HG03342 (cell line): ENCODE measurements around the gene STUM.
"Not testable (repeated sequence)": the region's sequence is repeated elsewhere in the genome, so short reads cannot be mapped to it uniquely, and the experiment has no call there.

Source experiments
- ATAC-seq: cut with Tn5 transposase; IDR thresholded peaks from one replicate; pipeline ENCODE4 v1.9.1; 2021; ENCODE audit warnings: mild to moderate bottlenecking, moderate library complexity; ENCODE audit not compliant: unreplicated experiment

Gene STUM, protein sequence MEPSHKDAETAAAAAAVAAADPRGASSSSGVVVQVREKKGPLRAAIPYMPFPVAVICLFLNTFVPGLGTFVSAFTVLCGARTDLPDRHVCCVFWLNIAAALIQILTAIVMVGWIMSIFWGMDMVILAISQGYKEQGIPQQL

GRCh38 chr1:226548256-226549093, at the start of gene STUM:
Gene STUM, plus strand, starts transcription at chr1:226548764. Its CDS starts 141 bp downstream, at chr1:226548905.
- no peak for ATAC-seq

DNA sequence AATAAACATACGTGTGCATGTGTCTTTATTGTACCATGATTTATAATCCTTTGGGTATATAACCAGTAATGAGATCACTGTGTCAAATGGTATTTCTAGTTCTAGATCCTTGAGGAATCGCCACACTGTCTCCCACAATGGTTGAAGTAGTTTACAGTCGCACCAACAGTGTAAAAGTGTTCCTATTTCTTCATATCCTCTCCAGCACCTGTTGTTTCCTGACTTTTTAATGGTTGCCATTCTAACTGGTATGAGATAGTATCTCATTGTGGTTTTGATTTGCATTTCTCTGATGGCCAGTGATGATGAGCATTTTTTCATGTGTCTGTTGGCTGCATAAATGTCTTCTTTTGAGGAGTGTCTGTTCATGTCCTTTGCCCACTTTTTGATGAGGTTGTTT, 48.9 kb upstream of the STUM start:
- not testable (repeated sequence) for ATAC-seq

DNA sequence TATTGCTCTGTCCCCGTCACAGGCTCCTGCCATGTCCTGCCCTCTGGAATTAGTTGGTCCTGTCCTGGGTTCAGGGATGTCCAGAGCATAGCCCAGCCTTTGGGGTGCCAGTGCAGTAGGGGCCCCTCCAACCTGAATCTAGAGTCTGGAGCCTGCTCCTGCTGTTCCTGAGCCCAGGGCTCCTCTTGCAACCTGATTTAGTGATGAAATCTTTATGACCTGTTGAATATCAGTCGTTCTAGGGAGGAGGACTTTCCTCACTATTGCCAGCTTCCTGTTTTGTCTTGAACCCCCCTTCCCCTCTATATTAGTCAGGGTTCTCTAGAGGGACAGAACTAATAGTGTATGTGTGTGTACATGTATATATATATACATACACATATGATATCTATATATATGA, 42.5 kb upstream of the STUM start:
- ATAC-seq, result no peak

GRCh38 chr1:226506921-226507320, 41.6 kb upstream of the STUM start:
- ATAC-seq, result no peak

GRCh38 chr1:226510453-226510852, 38.1 kb upstream of the STUM start:
- no peak for ATAC-seq

GRCh38 chr1:226511296-226511695, 37.3 kb upstream of the STUM start:
- ATAC-seq, result no peak

GRCh38 chr1:226512076-226512728, 36.4 kb upstream of the STUM start:
- no peak for ATAC-seq

DNA sequence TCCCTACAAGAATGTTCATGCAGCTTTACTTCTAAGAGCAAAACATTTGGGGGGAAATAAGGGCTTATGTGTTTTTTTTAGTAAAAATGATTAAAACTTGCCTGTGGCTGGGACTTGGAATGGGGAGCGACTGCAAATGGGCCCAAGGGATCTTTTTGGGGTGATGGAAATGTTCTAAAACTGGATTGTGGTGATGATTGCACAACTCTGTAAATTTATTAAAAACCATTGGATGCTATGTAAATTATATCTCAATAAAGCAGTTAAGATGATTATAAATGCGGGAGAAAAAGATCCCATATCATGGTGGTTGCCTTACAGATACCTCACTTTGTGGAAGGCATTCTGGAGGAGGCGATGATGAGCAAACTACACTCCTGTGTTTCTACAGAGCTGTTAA, 30.2 kb upstream of the STUM start:
- ATAC-seq, result no peak

DNA sequence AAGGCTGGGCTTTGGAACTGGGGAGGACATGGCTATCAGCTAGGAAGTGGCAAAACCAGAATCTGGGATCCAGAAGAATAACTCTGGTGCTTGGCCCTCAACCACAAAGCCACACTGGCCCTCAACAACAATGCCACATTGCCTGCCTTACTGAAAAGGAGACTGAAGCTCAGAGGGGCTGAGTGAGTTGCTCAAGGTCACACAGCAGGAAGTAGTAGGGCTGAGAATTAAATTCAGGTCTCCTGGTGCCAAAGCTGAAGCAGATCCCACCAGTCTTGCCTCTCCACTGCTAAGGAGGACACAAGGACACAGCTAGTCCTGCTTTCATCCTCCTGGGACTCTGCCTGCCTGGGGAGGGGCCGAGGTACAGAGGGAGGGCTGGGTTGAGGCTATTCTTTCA, 29.4 kb upstream of the STUM start:
- no peak for ATAC-seq

DNA sequence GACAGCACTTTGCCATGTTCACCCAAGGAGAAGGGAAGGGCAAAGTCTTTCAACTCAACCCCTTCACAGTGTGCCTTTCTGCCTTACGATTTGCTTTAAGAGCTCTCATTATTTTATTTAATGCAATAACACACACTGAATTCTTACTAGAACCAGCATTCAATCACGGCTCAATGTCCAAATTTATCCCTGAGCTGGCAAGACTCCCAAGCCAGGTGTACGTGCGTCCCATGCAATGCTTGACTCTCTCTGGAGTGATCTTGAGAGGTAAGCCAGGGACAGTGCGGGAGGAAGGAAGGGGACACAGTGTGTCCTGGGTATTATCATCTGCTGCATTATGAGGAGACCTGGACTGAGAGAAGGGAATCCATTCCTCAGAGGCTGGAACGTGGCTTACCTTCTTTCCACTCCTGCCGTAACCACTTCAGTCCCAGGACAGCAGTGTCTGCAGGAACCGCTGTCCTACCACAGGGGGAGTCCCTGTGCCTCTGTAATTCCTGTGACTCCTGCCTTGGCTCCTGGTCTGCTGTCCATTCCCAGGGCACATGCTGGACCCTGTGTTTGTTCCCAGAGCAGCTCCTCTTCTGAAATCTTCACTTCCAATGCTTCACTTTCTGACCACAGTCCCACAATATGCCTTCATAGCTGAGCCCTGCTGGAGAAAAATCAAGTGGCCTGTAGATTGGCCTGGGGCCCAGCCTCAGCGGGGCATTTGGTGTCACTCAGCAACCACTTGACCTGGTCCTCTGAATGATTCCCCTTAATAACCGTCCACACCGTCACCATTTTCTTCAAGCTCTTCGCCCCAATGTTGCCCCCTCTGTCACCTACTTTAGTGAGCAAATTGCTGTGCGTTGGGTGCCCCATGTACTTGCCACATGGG, 28.6 kb upstream of the STUM start:
- ATAC-seq, result no peak

- ATAC-seq, result no peak
Observed at GRCh38 chr1:226520640-226521355, 27.8 kb upstream of the STUM start.

DNA sequence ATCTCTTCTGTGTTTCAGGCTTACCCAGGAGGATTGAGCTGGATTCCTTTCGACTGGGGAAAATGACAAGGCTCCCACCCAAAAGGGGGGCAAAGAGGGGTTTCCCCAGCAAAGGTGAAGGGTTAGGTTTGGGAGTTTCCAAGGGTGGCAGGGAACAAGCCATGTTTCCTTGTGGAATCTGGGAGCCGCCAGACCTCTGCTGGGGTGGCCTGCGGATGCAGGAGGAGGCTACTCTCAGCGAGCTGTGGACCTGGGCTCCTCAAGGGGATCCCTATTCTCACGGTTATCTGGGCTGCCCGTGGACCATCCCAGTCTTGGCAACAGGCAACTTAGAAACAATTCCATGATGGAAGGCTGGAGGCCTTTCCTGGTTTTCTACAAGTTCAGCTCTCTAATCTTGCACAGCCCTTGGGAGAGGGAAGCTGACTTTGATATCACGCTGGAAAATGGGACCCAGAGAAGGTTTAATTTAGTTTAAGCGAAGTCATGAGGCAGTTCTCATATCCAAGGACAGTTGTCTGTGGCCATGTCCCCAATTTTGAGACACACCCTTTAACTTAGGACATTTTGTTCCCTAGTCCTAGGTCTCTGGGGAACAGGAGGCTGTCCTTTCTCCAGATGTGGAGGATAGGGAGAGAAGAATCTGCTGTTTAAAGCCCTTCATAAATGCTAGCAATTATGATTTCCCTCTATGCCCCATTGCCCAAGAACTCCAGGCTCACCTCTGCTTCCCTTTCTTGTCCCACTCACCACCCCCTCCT, 24.7 kb upstream of the STUM start:
- no peak for ATAC-seq

GRCh38 chr1:226524547-226524946, 24.0 kb upstream of the STUM start:
- ATAC-seq, result no peak

DNA sequence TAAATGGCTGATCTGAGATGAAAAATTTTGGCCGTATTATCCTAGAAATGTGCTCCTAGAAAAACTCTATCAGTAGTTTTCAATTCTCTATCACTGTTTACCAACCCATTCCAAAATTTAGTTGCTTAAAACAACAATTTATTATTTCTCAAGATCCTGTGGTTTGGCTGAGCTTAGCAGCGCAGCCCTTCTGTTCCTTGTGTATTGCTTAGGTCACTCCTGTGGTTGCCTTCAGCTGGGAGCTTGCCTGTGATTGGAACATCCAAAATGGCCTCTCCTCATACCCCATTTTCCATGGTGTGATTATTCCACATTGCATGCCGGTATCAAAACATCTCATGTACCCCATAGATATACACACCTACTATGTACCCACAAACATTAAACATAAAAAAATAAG, 22.8 kb upstream of the STUM start:
- ATAC-seq, result no peak

DNA sequence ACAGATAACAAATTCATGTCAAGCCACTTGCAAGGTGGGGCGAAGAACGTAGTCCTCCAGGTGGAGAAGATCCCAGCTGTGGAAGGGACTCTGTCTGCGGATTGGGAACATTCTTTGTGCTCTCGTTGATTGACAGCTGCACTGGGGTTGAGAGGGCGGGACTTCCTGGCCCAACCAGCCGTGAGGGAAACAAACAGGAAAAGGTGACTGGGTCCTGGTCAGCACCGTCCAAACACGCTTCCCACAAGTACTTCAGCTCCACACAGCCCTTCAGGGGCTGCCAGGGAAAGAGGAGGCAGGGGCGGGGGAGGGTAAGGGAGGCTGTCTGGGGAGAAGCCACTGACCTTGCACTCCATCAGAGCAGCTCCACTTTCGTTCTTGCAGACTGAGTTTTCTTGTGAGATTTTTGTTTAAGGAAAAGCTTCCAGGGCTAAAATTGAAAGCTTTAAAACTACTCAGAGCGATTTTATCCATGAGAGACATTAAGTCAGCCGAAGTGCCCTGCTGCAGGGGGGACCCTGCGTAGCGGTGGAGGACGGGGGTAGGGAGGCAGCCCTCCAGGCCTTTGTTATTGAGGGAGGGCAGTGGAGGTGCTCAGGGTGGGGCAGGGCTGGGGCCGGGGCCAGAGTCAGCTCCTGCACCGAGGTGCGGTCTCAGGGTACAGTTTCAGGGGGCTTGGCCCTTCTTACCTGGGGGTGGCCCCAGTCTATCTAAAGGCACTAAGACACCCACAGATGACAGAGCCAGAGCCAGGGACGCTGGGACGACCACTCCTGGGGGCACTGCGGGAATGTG, 21.6 kb upstream of the STUM start:
- ATAC-seq, result no peak

GRCh38 chr1:226529891-226530290, 18.7 kb upstream of the STUM start:
- ATAC-seq, result no peak

DNA sequence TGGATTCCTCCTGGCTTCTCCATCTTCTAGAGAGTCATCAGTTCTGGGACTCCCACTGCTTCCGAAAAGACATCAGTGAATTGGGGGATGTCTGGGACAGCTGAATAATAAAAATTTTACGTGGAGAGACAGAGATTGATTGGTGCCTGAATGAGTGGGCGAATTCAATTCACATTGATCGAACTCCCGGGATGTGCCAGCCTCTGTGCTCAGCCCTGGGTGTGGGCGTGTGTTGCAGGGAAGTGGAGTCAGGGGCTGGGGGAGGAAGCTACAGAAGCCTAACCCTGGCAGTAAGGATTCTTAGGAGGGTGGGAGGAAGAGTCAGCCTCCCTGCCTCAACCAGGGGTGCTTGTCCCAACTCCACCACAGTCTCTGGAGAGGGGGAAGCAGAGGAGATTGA, 18.0 kb upstream of the STUM start:
- no peak for ATAC-seq

DNA sequence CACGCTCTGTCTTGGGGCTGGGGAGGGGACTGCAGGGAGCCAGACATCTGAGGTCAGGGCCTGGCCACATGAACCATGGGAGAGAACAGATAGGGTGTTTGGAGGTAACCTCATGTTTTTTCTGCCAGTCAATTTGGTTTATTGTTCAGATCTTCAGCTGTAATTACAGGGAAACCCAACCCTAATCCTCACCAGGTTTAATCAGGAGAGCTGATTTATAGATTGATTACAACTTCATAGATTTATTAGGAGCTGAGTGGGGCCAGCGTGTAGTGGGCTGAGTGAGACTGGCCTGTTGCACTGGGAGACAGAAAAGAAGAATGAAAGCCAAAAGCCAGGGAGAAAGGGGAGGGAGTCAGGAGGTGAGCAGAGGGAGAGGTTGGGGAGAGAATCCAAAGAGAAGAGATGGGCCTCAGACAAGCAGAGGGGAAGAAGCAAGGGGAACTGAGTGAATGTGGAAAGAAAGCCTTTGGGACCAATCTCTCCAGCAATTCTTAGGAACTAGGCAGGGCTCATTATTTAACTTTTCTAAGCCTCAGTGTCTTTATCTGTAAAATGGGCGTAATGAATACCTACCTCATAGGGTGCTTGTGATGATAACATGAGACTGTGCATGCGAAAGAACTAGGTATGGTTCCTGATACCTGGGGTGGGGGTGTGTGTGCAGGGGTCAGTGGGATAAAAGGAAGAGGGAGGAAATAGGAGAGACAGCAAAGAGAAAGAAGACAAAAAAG, 17.0 kb upstream of the STUM start:
- no peak for ATAC-seq
